Colonic mucosa (tissue), 4 donors: ENCODE measurements around the gene FKBP2. TPM values are rescaled to one million over a fixed set of nuclear protein-coding genes. Genes with fewer than 3 reads are reported as not detected.

Source experiments
- DNase-seq: peaks from one replicate; pipeline ENCODE4 v3.0.0-alpha.2; 2020
- H3K27ac ChIP-seq: fragments of 200-600 bp; one replicate; pipeline ENCODE4 v1.8.0; 2021
- H3K27me3 ChIP-seq: fragments of 200-600 bp; one replicate; pipeline ENCODE4 v1.8.0; 2021
- H3K36me3 ChIP-seq: fragments of 200-600 bp; one replicate; pipeline ENCODE4 v1.8.0; 2021
- H3K4me1 ChIP-seq: fragments of 200-600 bp; one replicate; pipeline ENCODE4 v1.8.0; 2021; ENCODE audit warnings: mild to moderate bottlenecking
- H3K4me3 ChIP-seq: fragments of 200-600 bp; one replicate; pipeline ENCODE4 v1.8.0; 2021
- H3K9ac ChIP-seq, 2 donors: one replicate each; pipeline ENCODE4 v1.7.0; 2013; ENCODE audit warnings: control low read depth in 2 of 2, low read depth in 2 of 2, low read length in 2 of 2
- H3K9me3 ChIP-seq: fragments of 200-600 bp; one replicate; pipeline ENCODE4 v1.8.0; 2021
- CTCF ChIP-seq: fragments of 200-600 bp; IDR thresholded peaks from one replicate; pipeline ENCODE4 v1.8.0; 2022; ENCODE audit warnings: antibody characterized with exemption, mild to moderate bottlenecking
- intact Hi-C: fragments of 100-400 bp; cut with DNase I; formaldehyde crosslinking; loops from one replicate; pipeline ENCODE4 v1.14.1; 2022
- total RNA-seq, 2 donors: library from RNA; stranded (reverse); fragmentation: NEBNext Ultra II Directional in 1 of 2; extraction: Animal tissue kit (Norgen Biotek cat#: 25700) in 1 of 2; gene quantifications; one replicate each; pipeline ENCODE4 v1.2.1, GENCODE V29; 2021
- donor health status: healthy.
- donor health status: DM: no; HTN: no; CAD: no.
- donor health status: DM: no; HTN: no; CAD: no.

FKBP2 gene
- total RNA-seq, 2 donors from 2014 or later, result 71.7 to 104 TPM

DNA sequence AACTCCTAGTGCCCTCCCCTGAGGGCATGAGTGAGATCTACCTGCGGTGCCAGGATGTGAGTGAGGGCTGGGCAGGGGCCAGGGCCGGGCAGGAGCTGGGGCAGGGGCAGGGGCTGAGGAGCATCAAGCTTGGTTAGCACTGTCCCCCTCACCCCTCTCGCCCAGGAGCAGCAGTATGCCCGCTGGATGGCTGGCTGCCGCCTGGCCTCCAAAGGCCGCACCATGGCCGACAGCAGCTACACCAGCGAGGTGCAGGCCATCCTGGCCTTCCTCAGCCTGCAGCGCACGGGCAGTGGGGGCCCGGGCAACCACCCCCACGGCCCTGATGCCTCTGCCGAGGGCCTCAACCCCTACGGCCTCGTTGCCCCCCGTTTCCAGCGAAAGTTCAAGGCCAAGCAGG is 20.6 kb upstream of the FKBP2 start:
- Histone ChIP-seq H3K27me3 (no peaks in the 10 kb centered on the region), H3K36me3 (no peaks in the 10 kb centered on the region), H3K4me1 (peaks cover 5% of the 10 kb centered on the region), H3K4me3 (no peak overlapping the region), H3K9me3 (no peaks in the 10 kb centered on the region), H3K27ac (no peak overlapping the region), H3K9ac (no peak overlapping the region)
- DNase-seq, result no peak
- intact Hi-C loops, result no loop called here
- no peak for TF ChIP-seq CTCF

DNA sequence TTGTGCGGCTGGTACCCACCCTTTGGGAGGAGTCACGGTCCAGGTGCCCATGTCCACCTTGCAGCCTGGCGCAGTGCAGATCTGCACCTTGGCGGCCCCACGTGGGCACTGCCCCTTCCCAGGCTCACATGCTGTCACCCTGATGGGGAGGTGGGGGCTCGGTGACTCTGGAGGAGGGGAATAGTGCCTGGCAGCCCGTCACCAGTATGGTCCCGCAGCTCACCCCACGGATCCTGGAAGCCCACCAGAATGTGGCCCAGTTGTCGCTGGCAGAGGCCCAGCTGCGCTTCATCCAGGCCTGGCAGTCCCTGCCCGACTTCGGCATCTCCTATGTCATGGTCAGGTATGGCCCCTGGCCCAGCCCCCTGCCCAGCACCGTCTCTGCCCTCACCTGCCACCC is 20.1 kb upstream of the FKBP2 start:
- H3K9me3 ChIP-seq, result no peaks in the 10 kb centered on the region
- H3K27me3 ChIP-seq, result no peaks in the 10 kb centered on the region
- intact Hi-C loops, result no loop called here
- DNase-seq, result no peak
- no peak for TF ChIP-seq CTCF
- H3K4me1 ChIP-seq, result peaks cover 7% of the 10 kb centered on the region
- no peak overlapping the region for H3K27ac ChIP-seq
- H3K4me3 ChIP-seq, result no peak overlapping the region
- no peak overlapping the region for H3K9ac ChIP-seq
- no peaks in the 10 kb centered on the region for H3K36me3 ChIP-seq

GRCh38 chr11:64222651-64223000 is 18.3 kb upstream of the FKBP2 start:
- Histone ChIP-seq H3K9me3 (no peaks in the 10 kb centered on the region), H3K9ac (no peak overlapping the region), H3K4me1 (peaks cover 12% of the 10 kb centered on the region), H3K4me3 (no peak overlapping the region), H3K36me3 (no peaks in the 10 kb centered on the region), H3K27ac (no peak overlapping the region), H3K27me3 (no peaks in the 10 kb centered on the region)
- no peak for DNase-seq
- TF ChIP-seq CTCF, result no peak
- intact Hi-C loops, result no loop called here

- no peak for TF ChIP-seq CTCF
- no peaks in the 10 kb centered on the region for H3K9me3 ChIP-seq
- no peak overlapping the region for H3K27ac ChIP-seq
- peak overlapping the region in 1 of 2 donors; percentile 34 for H3K9ac ChIP-seq
- H3K4me3 ChIP-seq, result no peak overlapping the region
- H3K36me3 ChIP-seq, result no peaks in the 10 kb centered on the region
- H3K4me1 ChIP-seq, result peaks cover 15% of the 10 kb centered on the region
- no peaks in the 10 kb centered on the region for H3K27me3 ChIP-seq
- peak; percentile 40 for DNase-seq
- intact Hi-C loops, result no loop called here
Measured at GRCh38 chr11:64223001-64223651, 17.8 kb upstream of the FKBP2 start.

- Histone ChIP-seq H3K9me3 (no peaks in the 10 kb centered on the region), H3K4me3 (no peak overlapping the region), H3K27me3 (no peaks in the 10 kb centered on the region), H3K4me1 (peaks cover 16% of the 10 kb centered on the region), H3K36me3 (no peaks in the 10 kb centered on the region), H3K9ac (peak overlapping the region in 1 of 2 donors; percentile 28), H3K27ac (no peak overlapping the region)
- no peak for TF ChIP-seq CTCF
- DNase-seq, result no peak
- intact Hi-C loops, result no loop called here
Measured at GRCh38 chr11:64224151-64224890, 16.6 kb upstream of the FKBP2 start.
